Body of pancreas (tissue), 4 donors: ENCODE results near the gene PDPK1. TPM values are rescaled to one million over a fixed set of nuclear protein-coding genes. Genes with fewer than 3 reads are reported as not detected.

Experiments used
- ATAC-seq: fragments of 150-250 bp; one replicate; pipeline ENCODE4 v1.9.1; 2016
- DNase-seq, 4 donors: peaks; one replicate each; pipeline ENCODE4 v3.0.0-alpha.2; 2019
- H3K27ac ChIP-seq, 4 donors: fragments of 200-600 bp; sonication (generic); 1 replicate in 3 of 4; 2 replicates in 1 of 4; pipeline versions ENCODE4 v1.5.1 to v1.6.1; 2016 to 2019; ENCODE audit warnings: mild to moderate bottlenecking in 1 of 4, mixed read lengths in 1 of 4, moderate library complexity in 1 of 4
- H3K27me3 ChIP-seq, 2 donors: fragments of 200-600 bp; sonication (generic); one replicate each; pipeline ENCODE4 v1.6.0; 2016; ENCODE audit warnings: mild to moderate bottlenecking in 1 of 2
- H3K36me3 ChIP-seq, 2 donors: fragments of 200-600 bp; sonication (generic); replicated peaks in 1 of 2; 2 replicates each; pipeline ENCODE4 v1.5.1; 2016; ENCODE audit warnings: low read depth in 2 of 2; ENCODE audit not compliant: insufficient read depth in 1 of 2
- H3K4me1 ChIP-seq: fragments of 200-600 bp; sonication (generic); one replicate; pipeline ENCODE4 v1.6.0; 2016
- H3K4me3 ChIP-seq, 2 donors: fragments of 200-600 bp; sonication (generic); 1 replicate in 1 of 2; 2 replicates in 1 of 2; pipeline ENCODE4 v1.5.1; 2016 to 2019
- H3K9me3 ChIP-seq, 3 donors: fragments of 200-600 bp; sonication (generic); 1 replicate in 2 of 3; 2 replicates in 1 of 3; pipeline ENCODE4 v1.5.1; 2016
- POLR2A ChIP-seq, 3 donors: fragments of 450-650 bp; IDR thresholded peaks; one replicate each; pipeline ENCODE4 v1.6.1; 2016; ENCODE audit warnings: antibody characterized with exemption in 3 of 3, mild to moderate bottlenecking in 2 of 3
- WGBS, 2 donors: methylation state at CpG; one replicate each; pipeline ENCODE4 v1.1.5; 2017; 5-methylcytosine and 5-hydroxymethylcytosine counted together
- intact Hi-C: fragments of 100-400 bp; cut with DNase I; formaldehyde crosslinking; loops from one replicate; pipeline ENCODE4 v1.15.1; 2023
- total RNA-seq, 2 donors: library from RNA; depleted of rRNA; stranded (reverse); fragments of >200 nt; gene quantifications; one replicate each; pipeline ENCODE4 v1.1.0, GENCODE V29; 2016
- TF ChIP-seq, protein P1 (sequence below), 7 experiments: fragments of 450-650 bp in 4 of 7; fragments of 200-600 bp in 3 of 7; sonication (generic) in 3 of 7; IDR thresholded peaks; one replicate each; pipeline ENCODE4 v1.5.1; 2016 to 2019; ENCODE audit warnings: antibody characterized with exemption in 7 of 7

Gene PDPK1
- total RNA-seq, 2 donors from 2014 or later, result 20.5 to 28.0 TPM

DNA sequence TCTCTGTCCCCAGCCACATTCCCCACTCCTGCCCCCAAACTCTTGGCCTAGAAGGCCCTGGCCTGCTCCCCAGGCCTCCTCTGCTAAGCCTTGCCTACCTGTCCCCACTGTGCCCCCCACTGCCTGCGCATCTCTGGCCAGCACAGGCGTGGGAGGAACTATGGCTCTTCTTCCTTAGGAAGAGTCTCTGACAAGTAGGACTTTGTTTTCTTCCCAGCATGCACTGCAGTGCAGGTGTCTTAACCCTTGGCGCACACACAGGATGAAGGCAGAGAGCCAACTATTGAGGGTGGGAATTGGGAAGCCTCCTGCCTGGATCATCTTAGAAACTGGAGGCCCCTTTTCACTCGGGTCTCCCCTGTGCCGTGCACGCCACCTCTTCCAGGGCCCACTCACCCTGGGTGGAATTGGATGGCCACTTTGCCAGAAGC lies 14.0 kb upstream of the PDPK1 start:
- Histone ChIP-seq H3K27ac (no peak overlapping the region), H3K4me1 (peaks cover 22% of the 10 kb centered on the region), H3K36me3 (peaks cover 0 to 1% of the 10 kb centered on the region in 2 donors), H3K27me3 (no peaks in the 10 kb centered on the region), H3K4me3 (no peak overlapping the region), H3K9me3 (no peaks in the 10 kb centered on the region)
- no peak for DNase-seq
- TF ChIP-seq POLR2A (IDR thresholded peaks at IDR 0.05), result no peak
- TF ChIP-seq, protein P1, sequence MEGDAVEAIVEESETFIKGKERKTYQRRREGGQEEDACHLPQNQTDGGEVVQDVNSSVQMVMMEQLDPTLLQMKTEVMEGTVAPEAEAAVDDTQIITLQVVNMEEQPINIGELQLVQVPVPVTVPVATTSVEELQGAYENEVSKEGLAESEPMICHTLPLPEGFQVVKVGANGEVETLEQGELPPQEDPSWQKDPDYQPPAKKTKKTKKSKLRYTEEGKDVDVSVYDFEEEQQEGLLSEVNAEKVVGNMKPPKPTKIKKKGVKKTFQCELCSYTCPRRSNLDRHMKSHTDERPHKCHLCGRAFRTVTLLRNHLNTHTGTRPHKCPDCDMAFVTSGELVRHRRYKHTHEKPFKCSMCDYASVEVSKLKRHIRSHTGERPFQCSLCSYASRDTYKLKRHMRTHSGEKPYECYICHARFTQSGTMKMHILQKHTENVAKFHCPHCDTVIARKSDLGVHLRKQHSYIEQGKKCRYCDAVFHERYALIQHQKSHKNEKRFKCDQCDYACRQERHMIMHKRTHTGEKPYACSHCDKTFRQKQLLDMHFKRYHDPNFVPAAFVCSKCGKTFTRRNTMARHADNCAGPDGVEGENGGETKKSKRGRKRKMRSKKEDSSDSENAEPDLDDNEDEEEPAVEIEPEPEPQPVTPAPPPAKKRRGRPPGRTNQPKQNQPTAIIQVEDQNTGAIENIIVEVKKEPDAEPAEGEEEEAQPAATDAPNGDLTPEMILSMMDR (IDR thresholded peaks at IDR 0.05), result no peak
- intact Hi-C loops, result no loop called here
- WGBS, 2 donors, result 82 to 96% methylated on average over 5 to 6 of the region's 6 CpGs
- no peak for ATAC-seq

DNA sequence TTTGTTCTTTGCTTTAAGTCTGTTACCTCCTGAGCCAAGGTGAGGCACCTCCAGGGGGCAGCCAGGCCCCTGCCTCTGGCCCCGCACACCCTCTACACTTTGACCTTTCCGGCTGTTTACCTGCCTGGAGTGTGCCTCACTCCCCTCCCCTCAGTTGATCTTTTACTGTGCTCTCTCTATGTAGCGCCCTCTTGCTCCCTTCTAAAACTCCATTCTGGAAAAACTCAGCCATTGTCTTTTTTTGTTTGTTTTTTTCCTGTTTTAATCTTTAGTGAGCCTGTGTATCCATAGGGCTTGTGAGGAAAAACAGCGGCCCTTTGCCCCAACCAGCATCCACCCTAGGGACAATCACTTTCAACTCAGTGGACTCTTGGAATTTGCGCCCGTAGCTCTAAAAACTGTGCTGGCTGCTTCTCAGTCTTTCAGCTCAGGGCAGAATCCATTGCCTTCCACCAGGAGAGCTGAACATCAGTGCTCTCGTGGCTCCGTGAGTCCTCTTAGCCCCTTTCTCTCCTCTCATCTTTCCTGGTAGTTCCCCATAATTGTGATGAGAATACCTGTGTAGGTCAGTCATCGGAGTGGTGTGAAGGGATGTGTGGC lies 13.4 kb upstream of the PDPK1 start:
- no peak overlapping the region for H3K27ac ChIP-seq

DNA sequence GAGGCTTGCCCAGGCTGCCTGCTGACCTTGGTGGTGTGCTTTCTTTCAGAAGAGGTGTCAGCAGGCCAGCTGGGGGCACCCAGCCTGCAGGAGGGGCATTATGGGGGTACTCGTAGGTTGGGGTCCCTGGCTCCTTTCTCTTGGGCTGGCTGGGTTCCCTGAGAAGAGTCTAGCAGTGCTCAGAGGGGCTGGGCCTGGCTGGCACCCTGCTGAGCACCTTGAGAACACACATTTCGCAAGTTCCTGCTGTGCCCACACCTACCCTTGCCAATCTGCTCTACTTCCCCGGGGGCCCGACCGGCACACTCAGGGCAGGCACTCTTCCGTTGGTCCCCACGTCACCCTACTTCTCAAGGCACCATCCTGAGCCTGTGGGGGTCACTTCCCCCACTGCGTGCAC lies 11.7 kb upstream of the PDPK1 start:
- no peak overlapping the region for H3K27ac ChIP-seq
- no peak for DNase-seq

More for the DNA sequence above, 13.4 kb upstream of the PDPK1 start:
- no peaks in the 10 kb centered on the region for H3K9me3 ChIP-seq
- WGBS, 2 donors, result 90% methylated on average over 9 of the region's 9 CpGs
- DNase-seq (no peak), ATAC-seq (no peak)
- TF ChIP-seq POLR2A (IDR thresholded peaks at IDR 0.05), result no peak
- TF ChIP-seq, protein P1 (IDR thresholded peaks at IDR 0.05), result no peak
- H3K4me3 ChIP-seq, result no peak overlapping the region
- intact Hi-C loops, result no loop called here
- peaks cover 0 to 1% of the 10 kb centered on the region in 2 donors for H3K36me3 ChIP-seq
- H3K27me3 ChIP-seq, result no peaks in the 10 kb centered on the region
- peaks cover 16% of the 10 kb centered on the region for H3K4me1 ChIP-seq

DNA sequence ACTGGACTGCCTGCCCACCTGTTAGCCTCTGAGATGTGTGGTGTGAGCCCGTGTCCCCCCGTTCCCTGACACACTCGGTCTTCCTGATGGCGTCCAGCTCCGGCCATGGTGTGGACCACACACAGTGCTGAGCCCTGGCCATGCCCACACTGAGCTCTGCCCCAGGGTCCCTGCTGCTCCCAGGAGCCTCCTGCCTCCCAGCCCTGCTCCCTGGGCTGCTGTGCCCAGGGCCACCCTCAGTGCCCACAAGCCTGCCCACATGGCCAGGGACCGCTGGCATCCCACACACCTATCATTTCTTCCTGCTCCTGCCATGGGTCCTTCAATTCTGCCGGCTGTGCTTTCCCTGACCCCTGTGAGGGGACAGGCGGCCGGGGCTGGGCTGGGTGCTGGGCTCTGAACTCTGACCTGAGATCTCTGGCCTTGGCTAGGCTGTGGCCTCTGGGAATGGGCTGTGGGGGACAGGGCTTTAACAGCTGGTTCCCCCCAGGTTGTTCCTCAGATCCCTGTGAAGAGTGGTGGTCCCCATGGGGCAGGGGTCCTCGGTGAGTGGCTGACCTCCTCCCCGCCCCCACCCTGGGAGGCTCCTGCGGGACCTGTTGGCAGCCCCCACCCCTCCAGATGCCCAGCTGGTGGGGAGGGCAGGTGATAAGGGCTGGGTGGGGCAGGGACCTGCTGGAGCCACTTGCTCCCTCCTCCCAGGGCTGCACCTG lies 10.6 kb upstream of the PDPK1 start:
- Histone ChIP-seq H3K4me3 (no peak overlapping the region), H3K4me1 (peaks cover 9% of the 10 kb centered on the region), H3K9me3 (no peaks in the 10 kb centered on the region), H3K36me3 (peaks cover 0 to 1% of the 10 kb centered on the region in 2 donors), H3K27ac (no peak overlapping the region), H3K27me3 (no peaks in the 10 kb centered on the region)
- DNase-seq, result no peak
- intact Hi-C loops, result no loop called here
- TF ChIP-seq POLR2A (IDR thresholded peaks at IDR 0.05), result no peak
- TF ChIP-seq, protein P1 (IDR thresholded peaks at IDR 0.05), result no peak
- 85 to 88% methylated on average over 5 to 12 of the region's 12 CpGs for WGBS, 2 donors
- ATAC-seq, result no peak

More for the DNA sequence above, 11.7 kb upstream of the PDPK1 start:
- TF ChIP-seq, protein P1 (IDR thresholded peaks at IDR 0.05), result no peak
- no peak for TF ChIP-seq POLR2A (IDR thresholded peaks at IDR 0.05)
- no peak for ATAC-seq
- peaks cover 0 to 1% of the 10 kb centered on the region in 2 donors for H3K36me3 ChIP-seq
- intact Hi-C loops, result no loop called here
- H3K9me3 ChIP-seq, result no peaks in the 10 kb centered on the region
- H3K4me1 ChIP-seq, result peaks cover 7% of the 10 kb centered on the region
- no peak overlapping the region for H3K4me3 ChIP-seq
- H3K27me3 ChIP-seq, result no peaks in the 10 kb centered on the region
- 79 to 97% methylated on average over 5 to 8 of the region's 8 CpGs for WGBS, 2 donors
